IMR-90 (cell line): ENCODE measurements around the gene CLDN19. TPM values are rescaled to one million over a fixed set of nuclear protein-coding genes. Genes with fewer than 3 reads are reported as not detected.

Experiments used
- ATAC-seq: fragments of 200-7000 bp; cut with Tn5 transposase; 2 replicates; pipeline ENCODE4 v1.9.1; 2020; ENCODE audit warnings: low read depth, mild to moderate bottlenecking, moderate library complexity
- BruUV-seq: library from RNA; stranded (reverse); fragments of 400-500 nt; replicated peaks from 2 replicates; lab custom pipeline; 2021; lab: Mats Ljungman, UMichigan
- CTCF ChIA-PET: fragments of 300-600 bp; formaldehyde crosslinking; extraction: SDS; loops from one replicate; lab custom pipeline; 2021; ENCODE audit warnings: antibody characterized with exemption; lab: Yijun Ruan, JAX
- POLR2A ChIA-PET: fragments of 300-600 bp; sonication (Branson Sonifier 250); formaldehyde crosslinking; loops from one replicate; lab custom pipeline; 2022; ENCODE audit warnings: antibody characterized with exemption; ENCODE audit not compliant: unreplicated experiment; lab: Charles Lee
- DNase-seq: peaks from one replicate; pipeline ENCODE4 v3.0.0; 2013
- H2AFZ ChIP-seq: replicated peaks from 2 replicates; pipeline ENCODE3; 2013; ENCODE audit warnings: low read length, mild to moderate bottlenecking; ENCODE audit not compliant: poor library complexity
- H2AK5ac ChIP-seq: 2 replicates; pipeline ENCODE4 v1.6.1; 2013; ENCODE audit warnings: low read depth, low read length, inconsistent platforms
- H2AK9ac ChIP-seq: replicated peaks from 2 replicates; pipeline ENCODE3; 2013; ENCODE audit warnings: mild to moderate bottlenecking, low read depth, low read length, moderate library complexity; ENCODE audit not compliant: poor library complexity
- H2BK120ac ChIP-seq: 2 replicates; pipeline ENCODE4 v1.6.1; 2013; ENCODE audit warnings: low read depth, low read length, inconsistent platforms
- H2BK15ac ChIP-seq: 3 replicates; pipeline ENCODE4 v1.6.1; 2013; ENCODE audit warnings: low read depth, low read length, inconsistent platforms
- H2BK20ac ChIP-seq: 2 replicates; pipeline ENCODE4 v1.6.1; 2013; ENCODE audit warnings: low read depth, mild to moderate bottlenecking, inconsistent platforms, low read length, moderate library complexity
- H2BK5ac ChIP-seq: 2 replicates; pipeline ENCODE4 v1.6.1; 2013; ENCODE audit warnings: mild to moderate bottlenecking, low read depth, low read length, inconsistent platforms; ENCODE audit not compliant: poor library complexity, severe bottlenecking
- H3K14ac ChIP-seq: replicated peaks from 2 replicates; pipeline ENCODE4 v1.6.1; 2013; ENCODE audit warnings: low read depth, low read length, inconsistent platforms
- H3K18ac ChIP-seq: 2 replicates; pipeline ENCODE4 v1.6.1; 2013; ENCODE audit warnings: low read depth, low read length, control low read depth
- H3K23ac ChIP-seq: 2 replicates; pipeline ENCODE4 v1.6.1; 2013; ENCODE audit warnings: low read depth, low read length, inconsistent platforms
- H3K27ac ChIP-seq: 2 replicates; pipeline ENCODE4 v1.5.1; 2013; ENCODE audit warnings: mild to moderate bottlenecking, control low read depth, low read length; ENCODE audit not compliant: insufficient read depth
- H3K27me3 ChIP-seq: 2 replicates; pipeline ENCODE4 v1.6.1; 2013; ENCODE audit warnings: low read length; ENCODE audit not compliant: control insufficient read depth, insufficient read depth
- H3K36me3 ChIP-seq: 2 replicates; pipeline ENCODE4 v1.6.1; 2013; ENCODE audit warnings: low read length, mixed read lengths; ENCODE audit not compliant: control insufficient read depth, insufficient read depth
- H3K4ac ChIP-seq: 2 replicates; pipeline ENCODE4 v1.6.1; 2013; ENCODE audit warnings: low read depth, low read length, inconsistent platforms
- H3K4me1 ChIP-seq: 2 replicates; pipeline ENCODE4 v1.6.1; 2013; ENCODE audit warnings: low read length, mixed read lengths; ENCODE audit not compliant: control insufficient read depth, insufficient read depth
- H3K4me2 ChIP-seq: 2 replicates; pipeline ENCODE4 v1.6.1; 2013; ENCODE audit warnings: low read depth, mild to moderate bottlenecking, control low read depth, low read length, moderate library complexity
- H3K4me3 ChIP-seq: 2 replicates; pipeline ENCODE4 v1.5.1; 2013; ENCODE audit warnings: low read depth, mild to moderate bottlenecking, control low read depth, low read length, moderate library complexity; ENCODE audit not compliant: insufficient read depth
- H3K56ac ChIP-seq: 2 replicates; pipeline ENCODE4 v1.6.1; 2013; ENCODE audit warnings: low read length, inconsistent platforms; ENCODE audit not compliant: insufficient read depth; ENCODE audit errors: extremely low read depth
- H3K79me1 ChIP-seq, 2 experiments: 2 replicates each; pipeline ENCODE4 v1.6.1; 2013; ENCODE audit warnings: low read length in 2 of 2, inconsistent platforms in 1 of 2, low read depth in 1 of 2
- H3K9ac ChIP-seq: 2 replicates; pipeline ENCODE4 v1.6.1; 2013; ENCODE audit warnings: low read depth, low read length, control low read depth
- H3K9me1 ChIP-seq: 2 replicates; pipeline ENCODE4 v1.6.1; 2013; ENCODE audit warnings: low read length, inconsistent platforms; ENCODE audit not compliant: insufficient read depth
- H3K9me3 ChIP-seq: 2 replicates; pipeline ENCODE4 v1.6.1; 2013; ENCODE audit warnings: low read length; ENCODE audit not compliant: control insufficient read depth, insufficient read depth
- H4K20me1 ChIP-seq: 2 replicates; pipeline ENCODE4 v1.6.1; 2013; ENCODE audit warnings: low read length, inconsistent platforms; ENCODE audit not compliant: insufficient read depth
- H4K5ac ChIP-seq: 2 replicates; pipeline ENCODE4 v1.6.1; 2013; ENCODE audit warnings: mild to moderate bottlenecking, low read depth, low read length, control low read depth
- H4K8ac ChIP-seq, 2 experiments: 2 replicates each; pipeline ENCODE4 v1.6.1; 2013; ENCODE audit warnings: low read depth in 2 of 2, low read length in 2 of 2, control low read depth in 1 of 2, inconsistent platforms in 1 of 2
- H4K91ac ChIP-seq: 2 replicates; pipeline ENCODE4 v1.6.1; 2013; ENCODE audit warnings: low read depth, low read length, inconsistent platforms; ENCODE audit not compliant: insufficient read depth
- CEBPB ChIP-seq: IDR thresholded peaks from 2 replicates; pipeline ENCODE4 v1.6.1; 2012; ENCODE audit warnings: low read depth, low read length, improper control_type of control experiment
- MXI1 ChIP-seq: IDR thresholded peaks from 2 replicates; pipeline ENCODE4 v1.6.1; 2012; ENCODE audit warnings: low read depth, mild to moderate bottlenecking, low read length, moderate library complexity, borderline replicate concordance
- NFE2L2 ChIP-seq: fragments of 150-350 bp; IDR thresholded peaks from 2 replicates; pipeline ENCODE4 v1.6.1; 2016; ENCODE audit warnings: low read depth, mild to moderate bottlenecking, low read length
- POLR2A ChIP-seq: IDR thresholded peaks from 2 replicates; pipeline ENCODE4 v1.6.1; 2012; ENCODE audit warnings: mild to moderate bottlenecking, low read depth, low read length
- RAD21 ChIP-seq: IDR thresholded peaks from 2 replicates; pipeline ENCODE4 v1.6.1; 2012; ENCODE audit warnings: low read length, improper control_type of control experiment
- RFX5 ChIP-seq: IDR thresholded peaks from 2 replicates; pipeline ENCODE4 v1.8.0; 2012; ENCODE audit warnings: low read depth, mild to moderate bottlenecking, low read length, moderate library complexity
- WGBS, 2 experiments: methylation state at CpG; one replicate each; pipeline versions ENCODE4 v1.1.5 to v1.1.7; 2013; ENCODE audit warnings: missing lambda C conversion rate in 2 of 2; ENCODE audit not compliant: insufficient read length in 1 of 2; ENCODE audit errors: extremely low coverage in 2 of 2; 5-methylcytosine and 5-hydroxymethylcytosine counted together
- dilution Hi-C: fragments of 300-500 bp; cut with HindIII; formaldehyde crosslinking; loops from one replicate; pipeline ENCODE4 v1.14.3; 2018; ENCODE audit warnings: low sequenced_read_pairs; ENCODE audit not compliant: unreplicated experiment
- in situ Hi-C: fragments of 300-500 bp; cut with MboI; formaldehyde crosslinking; loops from 3 replicates; pipeline ENCODE4 v1.14.3; 2019; ENCODE audit warnings: low sequenced_read_pairs, inconsistent platforms, mixed read lengths
- intact Hi-C: fragments of 100-400 bp; cut with micrococcal nuclease; formaldehyde crosslinking; loops from 2 replicates; pipeline ENCODE4 v1.10.0; 2022
- polyA plus RNA-seq, 3 experiments: library from polyadenylated mRNA; depleted of rRNA; stranded (reverse); fragments of >200 nt; gene quantifications; 2 replicates each; pipeline ENCODE4 v1.2.3, GENCODE V29; 2012; ENCODE audit warnings: low replicate concordance in 1 of 3
- total RNA-seq: library from RNA; depleted of rRNA; stranded (reverse); fragments of >200 nt; gene quantifications from 2 replicates; pipeline ENCODE4 v1.2.3, GENCODE V29; 2012
- TF ChIP-seq, protein P1 (sequence below): fragments of 150-350 bp; IDR thresholded peaks from 2 replicates; pipeline ENCODE4 v1.6.1; 2016; ENCODE audit warnings: low read depth, mild to moderate bottlenecking, low read length, moderate library complexity, borderline replicate concordance
- TF ChIP-seq, protein P2 (sequence below): fragments of 150-350 bp; IDR thresholded peaks from 2 replicates; pipeline ENCODE4 v1.6.1; 2017; ENCODE audit warnings: mild to moderate bottlenecking, antibody characterized with exemption, low read length, low read depth

Gene CLDN19
- total and polyA plus RNA-seq, 2 of the 4 experiments (the other 2 are of a cell fraction): not detected

- CTCF ChIA-PET: no interaction called here
- Histone ChIP-seq H3K14ac (no peak overlapping the region), H2BK15ac (no peak overlapping the region), H3K56ac (no peak overlapping the region), H3K27me3 (no peaks in the 10 kb centered on the region), H3K4me1 (no peaks in the 10 kb centered on the region), H3K9me1 (peaks cover 3% of the 10 kb centered on the region), H4K8ac (no peak overlapping the region), H3K9ac (no peak overlapping the region), H2BK120ac (no peak overlapping the region), H4K91ac (no peak overlapping the region), H3K4me2 (no peak overlapping the region), H3K36me3 (peaks cover 39% of the 10 kb centered on the region), H3K27ac (no peak overlapping the region), H2BK5ac (no peak overlapping the region), H3K9me3 (no peaks in the 10 kb centered on the region), H3K79me1 (peaks cover 18 to 49% of the 10 kb centered on the region in 2 experiments), H2BK20ac (no peak overlapping the region), H3K23ac (no peak overlapping the region), H2AK9ac (no peak overlapping the region), H3K4ac (no peak overlapping the region), H3K18ac (no peak overlapping the region), H3K4me3 (no peak overlapping the region), H2AK5ac (no peak overlapping the region), H2AFZ (no peak overlapping the region), H4K20me1 (peaks cover 12% of the 10 kb centered on the region; the same call in 1 of the 2 replicates), H4K5ac (no peak overlapping the region)
- WGBS, 2 experiments: 100% methylated on average over 2 of the region's 7 CpGs; no CpG with 5 or more reads in 1 of the 2 experiments
- dilution Hi-C loops: no loop called here
- intact Hi-C loops: no loop called here
- POLR2A ChIA-PET: no interaction called here
- TF ChIP-seq RFX5 (no peak), CEBPB (no peak), NFE2L2 (no peak), MXI1 (no peak), POLR2A (no peak), RAD21 (no peak)
- TF ChIP-seq, protein P1, sequence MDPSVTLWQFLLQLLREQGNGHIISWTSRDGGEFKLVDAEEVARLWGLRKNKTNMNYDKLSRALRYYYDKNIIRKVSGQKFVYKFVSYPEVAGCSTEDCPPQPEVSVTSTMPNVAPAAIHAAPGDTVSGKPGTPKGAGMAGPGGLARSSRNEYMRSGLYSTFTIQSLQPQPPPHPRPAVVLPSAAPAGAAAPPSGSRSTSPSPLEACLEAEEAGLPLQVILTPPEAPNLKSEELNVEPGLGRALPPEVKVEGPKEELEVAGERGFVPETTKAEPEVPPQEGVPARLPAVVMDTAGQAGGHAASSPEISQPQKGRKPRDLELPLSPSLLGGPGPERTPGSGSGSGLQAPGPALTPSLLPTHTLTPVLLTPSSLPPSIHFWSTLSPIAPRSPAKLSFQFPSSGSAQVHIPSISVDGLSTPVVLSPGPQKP: no peak
- TF ChIP-seq, protein P2, sequence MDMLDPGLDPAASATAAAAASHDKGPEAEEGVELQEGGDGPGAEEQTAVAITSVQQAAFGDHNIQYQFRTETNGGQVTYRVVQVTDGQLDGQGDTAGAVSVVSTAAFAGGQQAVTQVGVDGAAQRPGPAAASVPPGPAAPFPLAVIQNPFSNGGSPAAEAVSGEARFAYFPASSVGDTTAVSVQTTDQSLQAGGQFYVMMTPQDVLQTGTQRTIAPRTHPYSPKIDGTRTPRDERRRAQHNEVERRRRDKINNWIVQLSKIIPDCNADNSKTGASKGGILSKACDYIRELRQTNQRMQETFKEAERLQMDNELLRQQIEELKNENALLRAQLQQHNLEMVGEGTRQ: no peak
- no TSS peak for BruUV-seq
- ATAC-seq (no peak), DNase-seq (no peak)
- in situ Hi-C loops: no loop called here
These were observed 36.1 kb downstream of the CLDN19 start for GRCh38 chr1:42703888-42704464.
